Type B pancreatic cell (in vitro differentiated cells): ENCODE measurements around the gene AP1M1. TPM values are rescaled to one million over a fixed set of nuclear protein-coding genes. Genes with fewer than 3 reads are reported as not detected.

Experiments used
- DNase-seq: peaks from one replicate; pipeline ENCODE4 v3.0.0; 2021; ENCODE audit warnings: mixed read lengths; ENCODE audit not compliant: unreplicated experiment; ENCODE audit errors: extremely low spot score
- H3K27ac Mint-ChIP-seq: 2 replicates; pipeline ENCODE4 v1.8.0; 2021; ENCODE audit warnings: mild to moderate bottlenecking, mixed read lengths
- H3K27me3 Mint-ChIP-seq: 2 replicates; pipeline ENCODE4 v1.8.0; 2021; ENCODE audit warnings: mixed read lengths
- H3K36me3 Mint-ChIP-seq: 2 replicates; pipeline ENCODE4 v1.8.0; 2021; ENCODE audit warnings: mixed read lengths
- H3K4me1 Mint-ChIP-seq: one replicate; pipeline ENCODE4 v1.8.0; 2021; ENCODE audit warnings: mixed read lengths; ENCODE audit not compliant: unreplicated experiment
- H3K4me3 Mint-ChIP-seq: 2 replicates; pipeline ENCODE4 v1.8.0; 2021; ENCODE audit warnings: mild to moderate bottlenecking, mixed read lengths
- H3K9me3 Mint-ChIP-seq: 2 replicates; pipeline ENCODE4 v1.8.0; 2021; ENCODE audit warnings: mixed read lengths
- total RNA-seq: library from RNA; stranded (reverse); gene quantifications from 2 replicates; pipeline ENCODE4 v1.2.1, GENCODE V29; 2021; ENCODE audit warnings: low replicate concordance
- TF ChIP-seq, protein P1 (sequence below): fragments of 200-600 bp; sonication (generic); conservative IDR thresholded peaks from 2 replicates; pipeline ENCODE4 v1.5.0; 2021; ENCODE audit warnings: antibody characterized with exemption, mild to moderate bottlenecking

Gene AP1M1
- total RNA-seq, 1 donor from 2014 or later, result 75.0 TPM

DNA sequence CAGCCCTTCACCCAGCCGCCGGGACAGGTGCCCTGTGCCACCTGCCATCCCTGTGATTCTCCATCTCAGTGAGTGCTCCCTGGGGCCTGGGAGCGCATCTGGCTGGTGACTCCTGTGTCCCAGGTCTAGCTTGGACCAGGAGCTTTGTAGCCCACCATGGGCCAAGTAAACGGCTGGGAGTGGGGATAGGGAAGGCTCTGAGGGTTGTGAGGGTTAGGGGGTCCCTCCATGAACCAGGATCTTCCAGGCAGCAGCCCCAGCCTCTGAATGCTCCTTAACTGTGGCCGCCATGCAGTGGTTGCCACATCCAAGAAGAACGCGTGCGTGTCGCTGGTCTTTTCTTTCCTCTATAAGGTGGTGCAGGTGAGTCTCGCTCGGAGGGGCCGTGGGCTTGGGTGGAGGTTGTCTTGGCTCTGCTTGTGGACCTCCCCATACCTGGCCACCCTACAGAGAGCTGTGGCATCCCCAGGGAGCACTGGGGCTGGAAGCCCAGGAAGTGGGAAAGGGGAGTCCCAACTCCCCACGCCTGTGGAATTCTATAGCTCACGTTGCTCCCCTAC lies 8.4 kb downstream of the AP1M1 start:
- H3K27me3 Mint-ChIP-seq, result no peaks in the 10 kb centered on the region
- H3K4me3 Mint-ChIP-seq, result no peak overlapping the region
- TF ChIP-seq, protein P1, sequence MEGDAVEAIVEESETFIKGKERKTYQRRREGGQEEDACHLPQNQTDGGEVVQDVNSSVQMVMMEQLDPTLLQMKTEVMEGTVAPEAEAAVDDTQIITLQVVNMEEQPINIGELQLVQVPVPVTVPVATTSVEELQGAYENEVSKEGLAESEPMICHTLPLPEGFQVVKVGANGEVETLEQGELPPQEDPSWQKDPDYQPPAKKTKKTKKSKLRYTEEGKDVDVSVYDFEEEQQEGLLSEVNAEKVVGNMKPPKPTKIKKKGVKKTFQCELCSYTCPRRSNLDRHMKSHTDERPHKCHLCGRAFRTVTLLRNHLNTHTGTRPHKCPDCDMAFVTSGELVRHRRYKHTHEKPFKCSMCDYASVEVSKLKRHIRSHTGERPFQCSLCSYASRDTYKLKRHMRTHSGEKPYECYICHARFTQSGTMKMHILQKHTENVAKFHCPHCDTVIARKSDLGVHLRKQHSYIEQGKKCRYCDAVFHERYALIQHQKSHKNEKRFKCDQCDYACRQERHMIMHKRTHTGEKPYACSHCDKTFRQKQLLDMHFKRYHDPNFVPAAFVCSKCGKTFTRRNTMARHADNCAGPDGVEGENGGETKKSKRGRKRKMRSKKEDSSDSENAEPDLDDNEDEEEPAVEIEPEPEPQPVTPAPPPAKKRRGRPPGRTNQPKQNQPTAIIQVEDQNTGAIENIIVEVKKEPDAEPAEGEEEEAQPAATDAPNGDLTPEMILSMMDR, result no peak
- no peak overlapping the region for H3K27ac Mint-ChIP-seq
- DNase-seq, result no peak
- H3K9me3 Mint-ChIP-seq, result no peaks in the 10 kb centered on the region
- H3K4me1 Mint-ChIP-seq, result no peaks in the 10 kb centered on the region
- H3K36me3 Mint-ChIP-seq, result peaks cover 22% of the 10 kb centered on the region

DNA sequence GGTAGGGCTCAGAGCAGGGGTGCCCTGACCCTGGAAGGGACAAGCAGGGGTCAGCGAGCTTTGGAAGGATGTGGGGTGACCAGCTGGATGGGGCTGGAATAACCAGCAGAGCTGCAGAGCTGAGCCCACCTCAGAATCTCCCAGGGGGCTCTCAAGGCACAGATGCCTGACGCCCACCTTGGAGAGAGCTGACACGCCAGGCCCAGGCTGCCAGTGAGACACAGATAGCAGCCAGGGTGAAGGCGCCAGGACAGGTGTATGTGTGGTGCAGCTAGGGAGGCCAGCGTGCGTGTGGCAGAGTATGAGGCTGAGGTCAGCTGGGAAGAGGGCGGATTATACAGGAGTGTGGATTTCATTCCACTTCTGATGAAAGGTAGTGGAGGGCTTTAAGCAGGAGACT lies 8.9 kb downstream of the AP1M1 start:
- no peak overlapping the region for H3K27ac Mint-ChIP-seq
- H3K9me3 Mint-ChIP-seq, result no peaks in the 10 kb centered on the region
- no peaks in the 10 kb centered on the region for H3K4me1 Mint-ChIP-seq
- TF ChIP-seq, protein P1, result no peak
- no peak for DNase-seq
- H3K27me3 Mint-ChIP-seq, result no peaks in the 10 kb centered on the region
- H3K4me3 Mint-ChIP-seq, result no peak overlapping the region
- H3K36me3 Mint-ChIP-seq, result peaks cover 23% of the 10 kb centered on the region

DNA sequence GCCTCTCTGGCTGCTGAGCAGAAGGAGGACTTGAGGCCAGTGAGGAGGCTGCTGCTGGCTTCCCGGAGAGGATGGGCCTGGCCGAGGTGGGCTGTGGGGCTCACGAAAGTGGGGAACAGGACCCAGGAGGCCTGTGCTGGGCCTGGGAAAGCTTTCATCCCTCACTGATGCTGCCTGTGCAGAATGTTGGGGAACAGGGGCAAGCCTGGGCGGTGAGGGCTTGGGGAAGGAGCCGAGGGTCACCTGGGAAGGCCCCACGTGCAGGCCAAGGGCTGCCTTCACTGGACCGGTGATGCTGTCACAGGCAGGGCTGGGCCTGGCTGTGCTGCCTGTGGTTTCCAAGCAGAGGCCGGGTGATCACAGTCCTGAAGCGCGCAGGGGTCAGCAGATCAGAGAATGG lies 9.4 kb downstream of the AP1M1 start:
- no peak overlapping the region for H3K27ac Mint-ChIP-seq
- TF ChIP-seq, protein P1, result no peak

DNA sequence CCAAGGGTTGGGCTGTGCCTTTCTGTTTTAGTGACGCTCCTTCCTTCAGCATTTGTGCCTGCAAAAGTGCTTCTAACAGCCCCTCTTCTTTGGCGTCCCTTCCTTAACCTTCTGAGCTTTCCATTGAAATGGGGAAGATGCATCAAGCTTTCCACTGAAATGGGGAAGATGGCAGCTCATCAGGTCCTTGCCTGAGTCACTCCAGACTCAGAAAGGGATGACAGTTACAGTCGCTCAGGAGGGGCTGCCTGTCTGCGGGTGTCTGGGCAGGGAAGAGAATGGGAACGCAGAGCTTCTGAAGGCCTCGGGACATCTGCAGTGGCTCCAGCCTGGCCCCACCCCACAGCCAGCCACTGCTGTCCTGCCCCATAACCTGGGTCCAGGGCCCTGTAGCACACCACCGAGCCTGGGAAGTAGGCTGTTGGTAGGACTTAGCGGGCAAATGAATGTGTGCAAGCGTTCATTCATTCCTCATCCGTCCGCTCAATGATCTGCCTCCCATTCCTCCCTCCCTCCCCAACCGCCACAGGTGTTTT lies 9.8 kb downstream of the AP1M1 start:
- H3K4me1 Mint-ChIP-seq, result peaks cover 3% of the 10 kb centered on the region
- H3K9me3 Mint-ChIP-seq, result no peaks in the 10 kb centered on the region
- H3K27ac Mint-ChIP-seq, result no peak overlapping the region
- peaks cover 30% of the 10 kb centered on the region for H3K36me3 Mint-ChIP-seq
- TF ChIP-seq, protein P1, result no peak
- DNase-seq, result no peak
- H3K4me3 Mint-ChIP-seq, result no peak overlapping the region
- no peaks in the 10 kb centered on the region for H3K27me3 Mint-ChIP-seq

More for the DNA sequence above, 9.4 kb downstream of the AP1M1 start:
- Mint-ChIP-seq H3K4me1 (no peaks in the 10 kb centered on the region), H3K4me3 (no peak overlapping the region), H3K36me3 (peaks cover 27% of the 10 kb centered on the region), H3K27me3 (no peaks in the 10 kb centered on the region), H3K9me3 (no peaks in the 10 kb centered on the region)
- no peak for DNase-seq

DNA sequence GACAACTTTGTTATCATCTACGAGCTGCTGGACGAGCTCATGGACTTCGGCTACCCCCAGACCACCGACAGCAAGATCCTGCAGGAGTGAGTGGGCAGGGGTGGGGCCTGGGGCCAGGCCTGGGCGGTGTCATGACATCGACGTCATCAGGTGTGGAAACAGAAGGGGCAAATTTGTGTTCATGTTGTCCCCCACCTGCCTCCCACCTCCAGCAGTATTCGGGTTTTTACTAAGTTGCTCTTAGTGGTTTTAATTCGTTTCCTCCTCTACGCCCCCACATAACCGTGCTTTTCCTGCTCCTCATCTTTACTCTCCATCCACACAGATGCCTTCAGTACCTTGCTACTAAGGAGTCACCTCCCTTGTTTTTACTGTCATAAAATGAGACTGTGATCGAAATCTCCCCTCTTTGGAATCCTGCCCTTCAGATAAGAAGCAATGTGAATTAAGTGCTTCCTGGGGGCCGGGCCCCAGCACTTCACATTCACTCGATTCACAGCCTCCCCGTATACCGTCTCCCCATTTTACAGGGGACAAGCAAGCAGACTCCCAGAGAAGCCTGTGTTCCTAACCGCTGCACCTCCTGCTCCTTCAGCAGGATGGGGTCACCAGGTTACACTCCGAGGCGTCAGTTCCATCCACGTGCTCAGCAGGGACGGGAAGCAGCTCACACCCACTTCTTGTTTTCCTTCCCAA lies 10.5 kb downstream of the AP1M1 start:
- TF ChIP-seq, protein P1, result no peak
- peaks cover 9% of the 10 kb centered on the region for H3K4me1 Mint-ChIP-seq
- H3K9me3 Mint-ChIP-seq, result no peaks in the 10 kb centered on the region
- peaks cover 32% of the 10 kb centered on the region for H3K36me3 Mint-ChIP-seq
- no peak overlapping the region for H3K27ac Mint-ChIP-seq
- DNase-seq, result no peak
- no peak overlapping the region for H3K4me3 Mint-ChIP-seq
- no peaks in the 10 kb centered on the region for H3K27me3 Mint-ChIP-seq
